Calu3 (cell line): ENCODE measurements around the gene ANKRD33B. TPM values are rescaled to one million over a fixed set of nuclear protein-coding genes. Genes with fewer than 3 reads are reported as not detected.

Experiments used
- BruUV-seq: library from RNA; stranded (reverse); fragments of 400-500 nt; replicated peaks from 2 replicates; lab custom pipeline; 2021; lab: Mats Ljungman, UMichigan
- CTCF ChIA-PET: fragments of 300-600 bp; sonication (Branson Sonifier 250); formaldehyde crosslinking; loops from one replicate; lab custom pipeline; 2022; ENCODE audit warnings: antibody characterized with exemption; lab: Charles Lee
- DNase-seq: peaks from one replicate; pipeline ENCODE4 v3.0.0; 2022
- H3K27ac Mint-ChIP-seq: one replicate; pipeline ENCODE4 v1.8.0; 2022; ENCODE audit warnings: mixed read lengths; ENCODE audit not compliant: unreplicated experiment
- H3K27me3 Mint-ChIP-seq: one replicate; pipeline ENCODE4 v1.8.0; 2022; ENCODE audit warnings: mixed read lengths; ENCODE audit not compliant: unreplicated experiment
- H3K36me3 Mint-ChIP-seq: one replicate; pipeline ENCODE4 v1.8.0; 2022; ENCODE audit warnings: mild to moderate bottlenecking, moderate library complexity, mixed read lengths; ENCODE audit not compliant: insufficient read depth, unreplicated experiment
- H3K4me1 Mint-ChIP-seq: one replicate; pipeline ENCODE4 v1.8.0; 2022; ENCODE audit warnings: mild to moderate bottlenecking, low read depth, mixed read lengths; ENCODE audit not compliant: unreplicated experiment
- H3K4me3 Mint-ChIP-seq: one replicate; pipeline ENCODE4 v1.8.0; 2022; ENCODE audit warnings: mild to moderate bottlenecking, low read depth, moderate library complexity, mixed read lengths; ENCODE audit not compliant: unreplicated experiment
- H3K9me3 Mint-ChIP-seq: one replicate; pipeline ENCODE4 v1.8.0; 2022; ENCODE audit warnings: low read depth, mixed read lengths; ENCODE audit not compliant: unreplicated experiment
- CTCF ChIP-seq: fragments of 200-600 bp; IDR thresholded peaks from one replicate; pipeline ENCODE4 v1.8.0; 2022; ENCODE audit warnings: antibody characterized with exemption; ENCODE audit not compliant: unreplicated experiment
- intact Hi-C: fragments of 100-400 bp; cut with micrococcal nuclease; formaldehyde crosslinking; loops from one replicate; pipeline ENCODE4 v1.10.0; 2022; ENCODE audit not compliant: unreplicated experiment
- total RNA-seq: library from RNA; stranded (reverse); gene quantifications from 2 replicates; pipeline ENCODE4 v1.2.3, GENCODE V29; 2022

Gene ANKRD33B
- total RNA-seq, 1 experiment from 2014 or later, result 3.6 TPM

GRCh38 chr5:10528827-10529226 is 35.0 kb upstream of the ANKRD33B start:
- no TSS peak for BruUV-seq
- H3K27ac Mint-ChIP-seq, result no peak overlapping the region
- H3K4me3 Mint-ChIP-seq, result no peak overlapping the region

GRCh38 chr5:10530601-10531320 is 33.1 kb upstream of the ANKRD33B start:
- H3K4me3 Mint-ChIP-seq, result no peak overlapping the region
- CTCF ChIA-PET, result interaction anchor here (0.6 kb wide), 1 partner anchor 285 kb away, joined by 3 read pairs; no protein-coding TSS in a partner anchor
- peaks cover 3% of the 10 kb centered on the region for H3K9me3 Mint-ChIP-seq
- TF ChIP-seq CTCF, result no peak
- no TSS peak for BruUV-seq
- no peaks in the 10 kb centered on the region for H3K27me3 Mint-ChIP-seq
- H3K27ac Mint-ChIP-seq, result no peak overlapping the region
- DNase-seq, result no peak
- H3K36me3 Mint-ChIP-seq, result no peaks in the 10 kb centered on the region
- intact Hi-C loops, result no loop called here
- H3K4me1 Mint-ChIP-seq, result no peaks in the 10 kb centered on the region

More at GRCh38 chr5:10528827-10529226, 35.0 kb upstream of the ANKRD33B start:
- Mint-ChIP-seq H3K27me3 (no peaks in the 10 kb centered on the region), H3K4me1 (no peaks in the 10 kb centered on the region), H3K36me3 (no peaks in the 10 kb centered on the region), H3K9me3 (peaks cover 3% of the 10 kb centered on the region)
- intact Hi-C loops, result no loop called here
- TF ChIP-seq CTCF, result no peak
- CTCF ChIA-PET, result interaction anchor here (0.5 to 0.6 kb wide), 2 partner anchors 24 to 26 kb away, joined by 7 to 10 read pairs; no protein-coding TSS in a partner anchor
- DNase-seq, result no peak

- Mint-ChIP-seq H3K36me3 (no peaks in the 10 kb centered on the region), H3K27ac (peak overlapping the region; percentile 33), H3K27me3 (peaks cover 9% of the 10 kb centered on the region), H3K4me3 (no peak overlapping the region), H3K4me1 (peaks cover 10% of the 10 kb centered on the region), H3K9me3 (peaks cover 3% of the 10 kb centered on the region)
- no peak for TF ChIP-seq CTCF
- BruUV-seq, result no TSS peak
- DNase-seq, result no peak
- intact Hi-C loops, result no loop called here
- CTCF ChIA-PET, result interaction anchor here (0.6 kb wide), 1 partner anchor 16 kb away, joined by 3 read pairs; no protein-coding TSS in a partner anchor
Measured at GRCh38 chr5:10532421-10532820, 31.4 kb upstream of the ANKRD33B start.

- Mint-ChIP-seq H3K9me3 (peaks cover 3% of the 10 kb centered on the region), H3K27me3 (peaks cover 17% of the 10 kb centered on the region), H3K4me3 (no peak overlapping the region), H3K4me1 (peaks cover 11% of the 10 kb centered on the region), H3K27ac (no peak overlapping the region), H3K36me3 (no peaks in the 10 kb centered on the region)
- BruUV-seq, result no TSS peak
- intact Hi-C loops, result no loop called here
- CTCF ChIA-PET, result interaction anchor here (0.6 kb wide), 1 partner anchor 17 kb away, joined by 3 read pairs; no protein-coding TSS in a partner anchor
- DNase-seq, result no peak
- no peak for TF ChIP-seq CTCF
Measured at GRCh38 chr5:10533226-10533625, 30.6 kb upstream of the ANKRD33B start.
